DMS153 treated with DMSO at 0.1 percent for 48 hours (cell line): ENCODE measurements around the gene MORN3.

Experiments
- DNase-seq: peaks from one replicate; lab custom pipeline; 2025; ENCODE audit not compliant: unreplicated experiment; lab: John Stamatoyannopoulos, UW

MORN3 gene

GRCh38 chr12:121603581-121603980, 65.9 kb downstream of the MORN3 start:
- no peak for DNase-seq

GRCh38 chr12:121602766-121603165, 66.7 kb downstream of the MORN3 start:
- DNase-seq, result no peak

GRCh38 chr12:121600702-121601336, 68.6 kb downstream of the MORN3 start:
- no peak for DNase-seq
